ENCODE measurements around the gene MBD6. TPM values are rescaled to one million over a fixed set of nuclear protein-coding genes. Genes with fewer than 3 reads are reported as not detected.
"Not testable (repeated sequence)": the region's sequence is repeated elsewhere in the genome, so short reads cannot be mapped to it uniquely, and the experiment has no call there.

Gene MBD6
- total RNA-seq, 2 experiments from 2014 or later: 71.7 to 73.4 TPM

DNA sequence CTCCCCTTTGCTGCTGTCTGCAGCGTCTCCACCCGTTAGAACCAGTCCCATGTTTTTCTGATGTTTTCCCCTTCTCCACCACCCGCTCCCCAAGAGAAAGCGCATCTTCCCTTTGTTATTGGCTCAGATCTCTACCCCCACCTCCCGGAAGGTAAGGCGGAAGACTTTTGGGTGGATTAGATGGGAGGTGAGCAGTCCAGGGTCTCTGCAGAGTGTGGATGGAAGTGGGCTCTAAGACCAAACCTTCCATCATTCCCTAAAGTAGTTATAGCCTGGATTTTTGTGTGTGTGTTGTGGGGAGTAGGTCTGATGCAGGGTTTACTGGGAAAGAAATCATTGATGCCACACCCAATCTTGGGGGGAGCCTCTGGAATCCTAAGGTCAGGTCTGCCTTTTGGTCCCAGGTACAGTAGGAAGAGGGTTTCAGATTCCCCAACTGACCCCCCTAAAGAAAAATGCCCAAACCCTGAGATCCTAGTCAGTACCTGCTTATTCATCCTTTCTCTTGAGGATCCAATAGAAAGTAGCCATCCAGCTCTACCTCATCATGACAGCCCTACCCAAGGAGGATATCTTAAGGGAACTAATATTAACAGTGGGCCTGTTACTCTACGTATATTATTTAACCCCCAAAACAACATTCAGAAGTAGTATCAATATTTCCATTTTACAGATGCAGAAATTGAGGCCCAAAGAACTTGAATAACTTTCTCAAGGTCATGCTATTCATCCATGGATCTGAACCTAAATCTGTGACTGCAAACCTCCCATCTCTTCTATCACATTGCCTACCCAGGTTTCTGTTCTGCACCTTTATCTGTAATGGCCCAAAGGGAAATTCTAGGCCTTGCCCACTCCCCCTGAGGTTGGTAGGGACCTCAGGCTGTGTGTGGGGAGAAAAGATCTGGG lies 28.3 kb downstream of the MBD6 start:
- peaks cover 35% of the 10 kb centered on the region for H3K4me1 Mint-ChIP-seq
- no peak overlapping the region for H3K27ac Mint-ChIP-seq
- peak overlapping the region; percentile 58 for H3K4me3 Mint-ChIP-seq
- H3K9me3 Mint-ChIP-seq: no peaks in the 10 kb centered on the region
- CTCF ChIA-PET: no interaction called here
- H3K36me3 Mint-ChIP-seq (ENCODE audit: low read depth): peaks cover 10% of the 10 kb centered on the region
- DNase-seq: no peak
- POLR2A ChIA-PET: no interaction called here
- peaks cover 20% of the 10 kb centered on the region for H3K27me3 Mint-ChIP-seq

DNA sequence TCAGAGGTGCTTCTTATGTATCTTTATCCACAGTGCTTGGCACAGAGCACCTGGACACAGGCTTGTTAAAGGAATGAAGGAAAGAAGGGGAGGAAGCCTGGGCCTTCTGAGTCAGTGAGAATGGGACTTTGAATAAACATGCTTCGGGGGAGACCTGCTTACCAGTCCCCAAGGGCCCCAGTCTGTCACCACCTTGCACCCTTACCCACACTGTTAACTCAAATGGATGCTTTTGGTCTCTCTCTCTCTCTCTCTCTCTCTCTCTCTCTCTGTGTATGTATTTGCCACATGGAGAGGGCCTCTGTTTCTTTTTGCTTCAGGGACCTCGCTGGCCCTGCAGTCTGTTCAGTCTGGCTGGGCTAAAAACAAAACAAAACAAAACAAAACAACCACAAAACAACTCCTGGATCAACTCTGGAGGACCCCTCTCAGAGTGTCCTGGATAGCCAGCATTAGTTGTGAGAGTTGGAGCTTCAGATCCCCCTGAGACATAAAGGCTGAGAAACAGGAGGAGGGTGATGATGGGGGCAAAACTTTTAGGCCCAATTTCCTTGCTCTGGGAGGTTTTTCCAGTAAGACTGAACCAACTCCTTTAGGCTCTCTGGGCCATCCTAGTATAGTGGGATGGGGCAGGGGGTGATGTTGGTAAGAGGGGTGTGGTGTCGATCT lies 29.1 kb downstream of the MBD6 start:
- Mint-ChIP-seq H3K4me3 (no peak overlapping the region), H3K9me3 (no peaks in the 10 kb centered on the region), H3K27me3 (peaks cover 20% of the 10 kb centered on the region), H3K4me1 (peaks cover 29% of the 10 kb centered on the region), H3K36me3 (ENCODE audit: low read depth) (peaks cover 3% of the 10 kb centered on the region), H3K27ac (no peak overlapping the region)
- CTCF ChIA-PET: interaction anchor here (1.1 kb wide), 1 partner anchor 32 kb away, joined by 3 read pairs; no protein-coding TSS in a partner anchor
- DNase-seq: no peak
- POLR2A ChIA-PET: no interaction called here

DNA sequence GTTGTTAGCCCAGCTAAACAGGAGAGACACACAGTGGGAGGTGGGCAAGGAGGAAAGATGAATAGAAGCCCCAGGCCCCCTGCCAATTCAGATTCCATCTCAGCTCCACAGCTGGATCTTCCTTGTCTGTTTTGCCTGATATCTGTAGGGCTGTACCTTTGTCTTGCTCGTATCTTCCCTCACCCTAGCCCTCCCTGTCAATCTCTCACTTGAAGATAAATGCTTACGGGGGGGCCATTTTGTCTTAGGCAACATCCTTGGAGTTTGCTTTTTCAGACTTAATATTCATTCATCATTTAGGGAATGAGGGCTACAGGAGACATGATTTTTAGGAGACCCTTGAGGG lies 29.7 kb downstream of the MBD6 start:
- Mint-ChIP-seq H3K4me1 (peaks cover 26% of the 10 kb centered on the region), H3K27ac (no peak overlapping the region), H3K36me3 (ENCODE audit: low read depth) (no peaks in the 10 kb centered on the region), H3K27me3 (peaks cover 18% of the 10 kb centered on the region), H3K4me3 (no peak overlapping the region), H3K9me3 (no peaks in the 10 kb centered on the region)
- ChIA-PET POLR2A (interaction anchor here (0.6 kb wide), 1 partner anchor 1187 kb away, joined by 3 read pairs; no protein-coding TSS in a partner anchor), CTCF (interaction anchor here (1.1 kb wide), 1 partner anchor 31 kb away, joined by 3 read pairs; no protein-coding TSS in a partner anchor)
- DNase-seq: no peak

DNA sequence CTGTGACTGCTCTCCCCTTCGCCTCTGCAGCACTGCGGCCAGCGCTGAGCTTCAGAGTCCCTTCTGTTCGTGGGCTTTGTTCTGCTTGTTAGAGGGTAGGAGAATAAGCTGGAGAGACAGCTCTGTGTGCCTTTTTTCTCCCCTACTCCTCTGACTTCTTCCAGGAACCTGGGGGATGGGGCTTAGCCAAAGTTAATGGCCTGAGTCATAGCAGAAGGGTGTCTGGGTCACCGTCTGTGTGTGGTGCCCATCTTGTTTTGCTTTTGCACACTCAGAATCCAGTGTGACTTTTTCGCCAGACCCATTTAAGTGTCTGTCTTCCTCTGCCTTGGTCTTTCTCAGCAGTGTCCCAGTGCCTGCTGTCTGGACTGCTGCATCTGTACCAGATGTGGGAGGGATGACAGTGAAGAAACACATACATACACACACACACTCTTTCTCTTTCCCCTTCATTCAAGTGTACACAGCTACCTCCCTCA lies 30.2 kb downstream of the MBD6 start:
- POLR2A ChIA-PET: interaction anchor here (0.6 kb wide), 1 partner anchor 1188 kb away, joined by 3 read pairs; no protein-coding TSS in a partner anchor

DNA sequence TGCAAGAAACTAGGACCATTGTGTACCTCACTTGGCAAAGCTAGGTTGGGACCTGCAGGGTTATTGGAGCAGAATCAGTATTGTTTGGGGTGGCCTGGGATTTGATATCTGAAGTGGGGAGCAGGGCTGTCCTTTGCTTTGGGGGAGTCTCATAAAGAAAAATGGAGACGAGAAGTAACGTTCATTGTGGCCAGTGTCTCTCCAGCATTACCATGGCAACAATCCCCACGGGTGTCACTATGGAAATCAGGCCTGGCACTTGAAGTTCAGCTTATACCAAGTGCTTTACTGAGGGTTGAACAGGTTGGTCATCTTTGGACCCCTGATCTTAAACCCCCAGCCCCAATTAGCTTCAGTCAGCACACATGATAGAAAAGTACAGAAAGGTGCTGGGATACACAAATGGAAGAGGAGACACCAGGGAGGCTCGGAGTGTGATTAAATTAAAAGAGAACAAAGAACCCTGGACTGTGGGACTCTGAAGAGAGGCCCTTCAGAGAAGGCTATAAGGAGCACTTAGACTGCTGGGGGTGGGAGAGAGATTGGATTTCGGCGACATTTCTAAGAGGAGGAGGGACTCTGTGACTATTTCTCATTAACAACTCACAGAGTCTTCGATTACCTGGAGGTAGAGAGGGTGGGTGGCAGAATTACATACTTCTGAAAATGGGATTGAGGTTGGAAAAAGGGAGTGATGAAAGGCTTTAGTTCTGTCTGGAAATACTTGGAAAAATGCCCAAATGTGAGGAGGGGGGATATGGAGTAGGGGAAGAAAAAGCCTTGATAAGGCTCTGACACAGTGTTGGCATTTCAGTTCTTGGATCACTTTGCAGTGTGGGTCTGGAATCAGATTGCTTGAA lies 30.9 kb downstream of the MBD6 start:
- no peaks in the 10 kb centered on the region for H3K36me3 Mint-ChIP-seq (ENCODE audit: low read depth)
- ChIA-PET CTCF (interaction anchor here (1.1 kb wide), 1 partner anchor 30 kb away, joined by 3 read pairs; no protein-coding TSS in a partner anchor), POLR2A (no interaction called here)
- H3K4me1 Mint-ChIP-seq: peaks cover 20% of the 10 kb centered on the region
- H3K4me3 Mint-ChIP-seq: no peak overlapping the region
- peaks cover 16% of the 10 kb centered on the region for H3K27me3 Mint-ChIP-seq
- no peak overlapping the region for H3K27ac Mint-ChIP-seq
- H3K9me3 Mint-ChIP-seq: no peaks in the 10 kb centered on the region
- no peak for DNase-seq

More for the DNA sequence above, 30.2 kb downstream of the MBD6 start:
- Mint-ChIP-seq H3K9me3 (no peaks in the 10 kb centered on the region), H3K36me3 (ENCODE audit: low read depth) (no peaks in the 10 kb centered on the region), H3K27ac (no peak overlapping the region), H3K4me1 (peaks cover 21% of the 10 kb centered on the region), H3K27me3 (peaks cover 18% of the 10 kb centered on the region), H3K4me3 (no peak overlapping the region)
- CTCF ChIA-PET: interaction anchor here (1.1 kb wide), 1 partner anchor 31 kb away, joined by 3 read pairs; no protein-coding TSS in a partner anchor
- no peak for DNase-seq

DNA sequence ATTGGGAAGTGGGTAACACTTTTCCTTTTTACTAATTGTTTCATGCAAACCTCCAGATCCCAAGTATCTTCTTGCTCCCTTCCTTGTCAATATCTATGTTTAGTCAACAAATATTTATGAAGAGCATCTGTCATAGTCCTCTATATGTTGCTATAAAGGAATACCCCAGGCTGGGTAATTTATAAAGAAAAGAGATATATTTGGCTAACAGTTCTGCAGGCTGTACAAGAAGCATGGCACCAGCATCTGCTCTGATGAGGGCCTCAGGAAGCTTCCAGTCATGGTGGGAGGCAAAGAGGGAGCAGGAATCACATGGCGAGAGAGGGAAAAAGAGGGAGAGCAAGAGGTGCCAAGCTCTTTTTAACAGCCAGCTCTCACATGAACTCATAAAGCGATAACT lies 31.8 kb downstream of the MBD6 start:
- Mint-ChIP-seq H3K27me3 (peaks cover 8% of the 10 kb centered on the region), H3K9me3 (no peaks in the 10 kb centered on the region), H3K36me3 (ENCODE audit: low read depth) (no peaks in the 10 kb centered on the region), H3K4me3 (no peak overlapping the region), H3K4me1 (peaks cover 14% of the 10 kb centered on the region), H3K27ac (no peak overlapping the region)
- POLR2A ChIA-PET: no interaction called here
- CTCF ChIA-PET: interaction anchor here (0.5 to 0.7 kb wide), 2 partner anchors 247 to 277 kb away, joined by 3 read pairs; no protein-coding TSS in a partner anchor
- no peak for DNase-seq

DNA sequence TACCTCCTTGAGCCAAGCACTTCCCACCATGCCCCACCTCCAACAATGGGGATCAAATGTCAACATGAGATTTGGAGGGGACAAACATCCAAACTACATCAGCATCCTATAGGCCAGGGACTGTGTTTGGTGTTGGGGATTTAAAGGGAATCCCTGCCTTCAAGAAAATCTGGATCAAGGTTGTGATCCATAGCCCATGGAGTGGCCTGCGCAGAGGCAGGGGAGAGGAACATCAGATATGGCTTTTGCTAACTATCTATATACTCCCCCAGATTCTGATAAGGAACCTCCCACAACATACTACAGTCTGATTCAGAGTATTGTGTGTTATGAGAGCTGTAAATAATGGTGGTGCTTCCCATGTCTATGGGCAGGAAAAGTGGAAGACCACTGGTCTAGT lies 32.3 kb downstream of the MBD6 start:
- Mint-ChIP-seq H3K4me3 (no peak overlapping the region), H3K36me3 (ENCODE audit: low read depth) (no peaks in the 10 kb centered on the region), H3K9me3 (no peaks in the 10 kb centered on the region), H3K27me3 (peaks cover 6% of the 10 kb centered on the region), H3K27ac (no peak overlapping the region), H3K4me1 (peaks cover 14% of the 10 kb centered on the region)
- CTCF ChIA-PET: interaction anchor here (0.7 kb wide), 1 partner anchor 278 kb away, joined by 3 read pairs; no protein-coding TSS in a partner anchor
- POLR2A ChIA-PET: no interaction called here
- no peak for DNase-seq

DNA sequence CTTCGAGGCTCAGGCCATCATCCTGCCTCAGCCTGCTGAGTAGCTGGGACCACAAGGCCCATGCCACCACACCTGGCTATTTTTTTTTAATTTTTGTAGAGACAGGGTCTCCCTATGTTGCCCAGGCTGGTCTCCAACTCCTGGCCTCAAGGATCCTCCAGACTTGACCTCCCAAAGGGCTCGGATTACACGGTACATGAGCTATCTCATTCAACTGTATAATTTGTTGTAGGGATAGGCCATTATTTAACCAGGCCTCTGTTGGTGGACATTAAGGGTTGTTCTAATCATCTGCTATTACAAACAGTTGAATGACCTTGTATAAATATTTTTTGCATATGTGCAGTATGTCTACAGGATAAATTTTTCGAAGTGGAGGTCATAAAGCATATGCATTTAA lies 36.2 kb downstream of the MBD6 start:
- Mint-ChIP-seq H3K27me3 (peaks cover 10% of the 10 kb centered on the region), H3K9me3 (no peaks in the 10 kb centered on the region), H3K4me3 (no peak overlapping the region), H3K4me1 (peaks cover 2% of the 10 kb centered on the region), H3K36me3 (ENCODE audit: low read depth) (no peaks in the 10 kb centered on the region), H3K27ac (no peak overlapping the region)
- ChIA-PET POLR2A (interaction anchor here (0.6 to 1.1 kb wide), 2 partner anchors 12 to 22 kb away, joined by 3 read pairs; partner anchors contain the start of gene DCTN2), CTCF (interaction anchor here (1.1 kb wide), 1 partner anchor 25 kb away, joined by 5 read pairs; no protein-coding TSS in a partner anchor)
- DNase-seq: no peak

DNA sequence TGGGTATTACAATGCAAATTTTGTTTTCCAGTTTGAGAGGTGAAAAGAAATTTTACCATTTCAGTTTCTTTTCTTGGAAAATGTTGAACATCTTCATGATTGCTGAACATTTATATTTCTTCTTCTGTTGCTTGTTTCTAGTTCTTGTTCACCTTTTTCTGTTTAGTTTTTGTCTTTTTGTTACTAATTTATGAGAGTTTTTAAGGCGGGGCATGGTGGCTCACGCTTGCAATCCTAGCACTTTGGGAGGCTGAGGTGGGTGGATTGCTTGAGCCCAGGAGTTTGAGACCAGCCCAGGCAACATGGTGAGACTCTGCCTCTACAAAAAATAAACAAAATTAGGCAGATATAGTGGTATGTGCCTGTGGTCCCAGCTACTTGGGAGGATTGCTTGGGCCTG lies 37.9 kb downstream of the MBD6 start:
- no peak for DNase-seq
- no peaks in the 10 kb centered on the region for H3K9me3 Mint-ChIP-seq
- no peaks in the 10 kb centered on the region for H3K36me3 Mint-ChIP-seq (ENCODE audit: low read depth)
- no peak overlapping the region for H3K27ac Mint-ChIP-seq
- H3K4me1 Mint-ChIP-seq: peaks cover 2% of the 10 kb centered on the region
- peaks cover 10% of the 10 kb centered on the region for H3K27me3 Mint-ChIP-seq
- ChIA-PET CTCF (no interaction called here), POLR2A (no interaction called here)
- no peak overlapping the region for H3K4me3 Mint-ChIP-seq

DNA sequence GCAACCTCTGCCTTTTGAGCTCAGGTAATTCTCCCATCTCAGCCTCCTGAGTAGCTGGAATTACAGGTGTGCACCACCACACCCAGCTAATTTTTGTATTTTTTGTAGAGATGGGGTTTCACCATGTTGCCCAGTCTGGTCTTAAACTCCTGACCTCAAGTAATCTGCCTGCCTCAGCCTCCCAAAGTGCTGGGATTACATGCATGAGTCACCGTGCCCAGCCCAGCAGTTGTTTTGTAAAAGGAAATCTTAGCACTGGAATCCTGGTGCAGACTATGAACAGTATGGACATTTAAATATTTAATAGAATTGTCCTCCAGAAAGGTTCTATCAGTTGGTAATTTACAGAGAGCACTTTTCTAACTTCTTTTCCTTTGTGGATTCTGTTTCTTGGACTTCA lies 38.5 kb downstream of the MBD6 start:
- CTCF ChIA-PET; H3K36me3 Mint-ChIP-seq (ENCODE audit: low read depth): not testable (repeated sequence)

DNA sequence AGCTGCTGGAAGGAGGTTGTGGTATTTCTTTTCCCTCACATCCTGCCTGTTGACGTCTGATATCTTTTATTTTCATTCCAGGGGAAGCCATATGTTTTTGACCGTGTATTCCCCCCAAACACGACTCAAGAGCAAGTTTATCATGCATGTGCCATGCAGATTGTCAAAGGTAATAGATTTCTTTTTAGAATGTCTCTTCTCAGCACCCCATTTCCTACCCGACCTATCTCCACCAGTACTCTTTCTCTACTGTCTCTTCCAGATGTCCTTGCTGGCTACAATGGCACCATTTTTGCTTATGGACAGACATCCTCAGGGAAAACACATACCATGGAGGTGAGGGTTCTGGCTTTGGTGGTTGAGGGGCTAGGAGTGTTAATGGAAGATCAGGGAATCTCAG lies 40.7 kb downstream of the MBD6 start:
- peaks cover 10% of the 10 kb centered on the region for H3K27me3 Mint-ChIP-seq
- ChIA-PET POLR2A (no interaction called here), CTCF (interaction anchor here (2.1 to 2.8 kb wide), 2 partner anchors 12 to 21 kb away, joined by 6 to 12 read pairs; no protein-coding TSS in a partner anchor)
- no peak overlapping the region for H3K4me3 Mint-ChIP-seq
- peaks cover 2% of the 10 kb centered on the region for H3K4me1 Mint-ChIP-seq
- DNase-seq: no peak
- H3K36me3 Mint-ChIP-seq (ENCODE audit: low read depth): no peaks in the 10 kb centered on the region
- H3K9me3 Mint-ChIP-seq: no peaks in the 10 kb centered on the region
- H3K27ac Mint-ChIP-seq: no peak overlapping the region

More for the DNA sequence above, 38.5 kb downstream of the MBD6 start:
- H3K27me3 Mint-ChIP-seq: peaks cover 10% of the 10 kb centered on the region
- H3K4me1 Mint-ChIP-seq, POLR2A ChIA-PET, H3K9me3 Mint-ChIP-seq, H3K4me3 Mint-ChIP-seq, H3K27ac Mint-ChIP-seq, DNase-seq: not testable (repeated sequence)

DNA sequence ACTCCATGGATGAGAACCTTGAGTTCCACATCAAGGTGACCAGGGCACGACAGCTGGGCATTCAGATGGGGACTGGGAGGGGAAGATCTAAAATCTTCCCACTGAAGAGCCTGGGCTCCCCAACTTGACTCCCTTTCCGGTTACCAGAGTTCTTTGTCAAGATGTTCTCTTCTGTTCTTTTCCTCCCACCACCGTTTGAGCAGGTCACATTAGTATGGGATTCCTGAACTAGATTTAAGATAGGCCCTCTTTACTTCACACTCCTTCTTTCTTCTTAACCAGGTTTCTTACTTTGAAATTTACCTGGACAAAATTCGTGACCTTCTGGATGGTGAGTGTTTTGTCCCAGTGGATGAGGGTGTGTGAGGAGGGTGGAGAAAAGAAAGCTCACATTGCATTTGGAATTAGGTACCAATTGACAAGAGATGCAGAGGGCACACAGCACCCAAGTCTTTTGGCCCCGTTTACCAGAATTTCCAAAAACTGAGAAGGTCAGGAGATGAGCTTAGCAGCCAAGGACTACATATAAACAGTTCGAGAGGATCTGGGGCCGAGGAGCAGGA lies 41.6 kb downstream of the MBD6 start:
- no peaks in the 10 kb centered on the region for H3K9me3 Mint-ChIP-seq
- peaks cover 2% of the 10 kb centered on the region for H3K4me1 Mint-ChIP-seq
- H3K27ac Mint-ChIP-seq: no peak overlapping the region
- DNase-seq: no peak
- H3K36me3 Mint-ChIP-seq (ENCODE audit: low read depth): no peaks in the 10 kb centered on the region
- peaks cover 10% of the 10 kb centered on the region for H3K27me3 Mint-ChIP-seq
- H3K4me3 Mint-ChIP-seq: no peak overlapping the region
- POLR2A ChIA-PET: no interaction called here
- CTCF ChIA-PET: interaction anchor here (2.1 to 2.8 kb wide), 2 partner anchors 11 to 20 kb away, joined by 6 to 12 read pairs; no protein-coding TSS in a partner anchor

Data from activated CD4-positive, alpha-beta memory T cell treated with anti-CD3 and anti-CD28 coated beads, Interleukin-2, amount 10 ng/mL, durations not matched to agents 7 days and 5 days (primary cell).